Neural progenitor cell (in vitro differentiated cells): ENCODE data around the gene ROBO4.

Experiments
- CTCF ChIP-seq: fragments of 200-600 bp; sonication (generic); IDR thresholded peaks from 2 replicates; pipeline ENCODE4 v1.5.1; 2017; ENCODE audit warnings: antibody characterized with exemption, mild to moderate bottlenecking
- EZH2 ChIP-seq: fragments of 200-600 bp; sonication (generic); IDR thresholded peaks from 2 replicates; pipeline ENCODE4 v1.6.1; 2017; ENCODE audit warnings: antibody characterized with exemption, mild to moderate bottlenecking, moderate library complexity
- EZH2phosphoT487 ChIP-seq: fragments of 200-600 bp; sonication (generic); IDR thresholded peaks from 2 replicates; pipeline ENCODE4 v1.6.1; 2017; ENCODE audit warnings: antibody characterized with exemption

DNA sequence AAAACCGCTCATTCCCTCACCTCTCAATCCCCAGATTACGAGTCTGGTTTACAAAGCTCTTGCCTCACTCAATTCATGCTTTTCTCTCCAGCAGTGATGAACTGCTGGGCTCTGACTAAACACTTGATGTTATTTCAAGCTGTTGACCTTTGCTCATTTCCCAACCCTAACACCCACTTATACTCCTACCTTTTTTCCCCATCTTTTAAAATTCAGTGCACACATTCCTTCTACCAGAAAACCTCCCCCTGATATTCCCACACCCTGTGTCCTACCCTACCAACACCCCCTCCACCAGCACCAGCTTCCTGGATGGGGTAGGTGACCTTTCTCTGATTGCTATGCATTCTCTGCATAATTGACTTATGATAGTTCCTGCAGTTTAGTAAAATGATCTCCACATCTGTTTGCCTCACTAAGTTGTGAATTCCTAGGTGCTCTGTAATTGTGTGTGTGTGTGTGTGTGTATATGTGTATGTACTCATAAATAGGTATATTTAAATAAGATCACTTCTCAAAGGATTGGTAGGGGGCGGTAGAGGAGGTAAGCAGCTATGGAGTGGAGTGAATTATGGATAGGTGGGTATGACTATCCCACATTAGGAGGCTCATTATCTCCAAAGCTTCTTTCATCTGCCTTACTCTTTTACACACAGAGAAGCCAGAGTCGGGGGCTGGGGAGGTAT is 37.3 kb upstream of the ROBO4 start:
- peak; percentile 18 for TF ChIP-seq CTCF
- TF ChIP-seq EZH2 = no peak
- TF ChIP-seq EZH2phosphoT487 = no peak
